ENCODE results near the gene JPT2. TPM values are rescaled to one million over a fixed set of nuclear protein-coding genes. Genes with fewer than 3 reads are reported as not detected.

Gene JPT2, protein sequence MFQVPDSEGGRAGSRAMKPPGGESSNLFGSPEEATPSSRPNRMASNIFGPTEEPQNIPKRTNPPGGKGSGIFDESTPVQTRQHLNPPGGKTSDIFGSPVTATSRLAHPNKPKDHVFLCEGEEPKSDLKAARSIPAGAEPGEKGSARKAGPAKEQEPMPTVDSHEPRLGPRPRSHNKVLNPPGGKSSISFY
- 111 and 131 TPM in 2 replicates for total RNA-seq (2022)
- Bru-seq, nascent RNA, result percentile 87 among the genes with signal in this experiment
- percentile 97 among the genes with signal in this experiment for BruChase-seq, experiment 1, labeled RNA remaining after a 6-hour chase
- percentile 95 among the genes with signal in this experiment for BruChase-seq, experiment 2, labeled RNA remaining after a 2-hour chase
- long read RNA-seq, transcript JPT2-206 (6 exons, 3,185 nt), result minor isoform, 6 of 114 reads
- long read RNA-seq, transcript JPT2-201 (5 exons, 3,718 nt), result major isoform, 61 of 114 reads
- long read RNA-seq, partial matches to known transcripts, result 4 of 114 reads
- long read RNA-seq, other reads (novel, unspliced or antisense), result 40 of 114 reads

GRCh38 chr16:1677942-1678499 lies at the start of gene JPT2:
TSS of gene JPT2 (plus strand) at chr16:1678279. CDS start at chr16:1678313, 34 bp downstream.
- H3K4me3 Mint-ChIP-seq (ENCODE audit: unreplicated experiment), result peak within 1 kb of the TSS; percentile 94
- H3K27ac Mint-ChIP-seq (ENCODE audit: low read depth, unreplicated experiment), result peak within 1 kb of the TSS; percentile 80
- intact Hi-C loops (cut with micrococcal nuclease), result loop anchor here (1.0 to 5.0 kb wide), 4 partner anchors 13 to 66 kb away; partner anchors contain the start of genes CRAMP1 and IFT140
- H3K4me1 Mint-ChIP-seq (ENCODE audit: insufficient read depth, unreplicated experiment), result peaks cover 26% of the 10 kb centered on the region
- H3K36me3 Mint-ChIP-seq (ENCODE audit: insufficient read depth, unreplicated experiment), result peaks cover 49% of the 10 kb centered on the region
- ChIA-PET CTCF (interaction anchor here (0.6 to 2.5 kb wide), 6 partner anchors 11 to 321 kb away, joined by 3 to 15 read pairs (median 8); partner anchors contain the start of gene MAPK8IP3), POLR2A (interaction anchor here (0.6 to 3.4 kb wide), 32 partner anchors 12 to 1074 kb away, joined by 3 to 80 read pairs (median 5); partner anchors contain the start of genes CRAMP1, EME2, IFT140 and MAPK8IP3)
- TF ChIP-seq CTCF (IDR thresholded peaks at IDR 0.05; ENCODE audit: unreplicated experiment), result no peak
- no TSS peak for BruUV-seq (replicated peaks)
- H3K9me3 Mint-ChIP-seq (ENCODE audit: unreplicated experiment), result no peaks in the 10 kb centered on the region
- H3K27me3 Mint-ChIP-seq (ENCODE audit: insufficient read depth, unreplicated experiment), result no peaks in the 10 kb centered on the region
- DNase-seq (ENCODE audit: unreplicated experiment), result peak; percentile 98

DNA sequence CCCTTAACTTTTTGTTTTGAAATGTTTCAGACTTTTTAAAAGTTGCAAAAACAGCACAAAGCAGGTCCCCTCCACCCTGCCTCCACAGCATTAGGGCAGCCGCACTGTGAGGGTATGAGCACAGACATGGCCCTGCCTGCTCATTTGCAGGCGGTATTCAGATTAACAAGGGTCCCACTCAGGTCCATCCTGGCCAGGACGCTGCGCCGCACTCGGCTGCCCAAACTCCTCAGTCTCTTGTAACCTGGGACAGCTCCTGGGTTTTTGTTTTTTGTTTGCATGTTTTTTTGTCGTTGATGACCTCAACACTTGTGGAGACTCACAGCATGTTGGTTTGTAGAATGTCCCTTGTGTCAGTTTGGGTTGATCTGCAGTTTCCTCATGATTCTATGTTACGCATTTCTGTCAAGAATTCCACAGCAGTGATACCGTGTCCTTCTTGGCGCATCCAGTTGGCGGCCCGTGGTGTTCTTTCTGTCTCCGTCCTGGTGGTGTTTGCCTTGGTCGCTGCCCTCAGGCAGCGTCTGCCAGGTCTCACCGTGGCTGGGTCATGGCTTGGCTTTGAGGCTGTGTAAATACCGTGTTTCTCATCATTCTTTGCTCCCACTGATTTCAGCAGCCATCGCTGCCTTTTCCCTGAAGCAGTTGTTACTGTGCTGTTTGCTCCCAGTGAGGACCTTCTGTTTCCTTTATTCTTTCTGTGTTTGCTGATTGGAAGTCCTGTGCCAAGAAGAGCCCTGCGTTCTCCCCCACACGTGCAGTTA lies 47.4 kb upstream of the JPT2 start:
- no peaks in the 10 kb centered on the region for H3K4me1 Mint-ChIP-seq (ENCODE audit: insufficient read depth, unreplicated experiment)
- H3K36me3 Mint-ChIP-seq (ENCODE audit: insufficient read depth, unreplicated experiment), result peaks cover 71% of the 10 kb centered on the region
- ChIA-PET POLR2A (no interaction called here), CTCF (no interaction called here)
- H3K9me3 Mint-ChIP-seq (ENCODE audit: unreplicated experiment), result no peaks in the 10 kb centered on the region
- no peak for DNase-seq (ENCODE audit: unreplicated experiment)
- H3K27me3 Mint-ChIP-seq (ENCODE audit: insufficient read depth, unreplicated experiment), result no peaks in the 10 kb centered on the region
- intact Hi-C loops (cut with micrococcal nuclease), result no loop called here
- TF ChIP-seq CTCF (IDR thresholded peaks at IDR 0.05; ENCODE audit: unreplicated experiment), result no peak
- no peak overlapping the region for H3K4me3 Mint-ChIP-seq (ENCODE audit: unreplicated experiment)
- no peak overlapping the region for H3K27ac Mint-ChIP-seq (ENCODE audit: low read depth, unreplicated experiment)
- BruUV-seq (replicated peaks), result no TSS peak

GRCh38 chr16:1631230-1631629 lies 46.8 kb upstream of the JPT2 start:
- no peak for TF ChIP-seq CTCF (IDR thresholded peaks at IDR 0.05; ENCODE audit: unreplicated experiment)
- H3K36me3 Mint-ChIP-seq (ENCODE audit: insufficient read depth, unreplicated experiment), result peaks cover 68% of the 10 kb centered on the region
- H3K27ac Mint-ChIP-seq (ENCODE audit: low read depth, unreplicated experiment), result no peak overlapping the region
- ChIA-PET POLR2A (no interaction called here), CTCF (no interaction called here)
- H3K27me3 Mint-ChIP-seq (ENCODE audit: insufficient read depth, unreplicated experiment), result no peaks in the 10 kb centered on the region
- H3K9me3 Mint-ChIP-seq (ENCODE audit: unreplicated experiment), result no peaks in the 10 kb centered on the region
- no TSS peak for BruUV-seq (replicated peaks)
- DNase-seq (ENCODE audit: unreplicated experiment), result no peak
- intact Hi-C loops (cut with micrococcal nuclease), result no loop called here
- no peaks in the 10 kb centered on the region for H3K4me1 Mint-ChIP-seq (ENCODE audit: insufficient read depth, unreplicated experiment)
- H3K4me3 Mint-ChIP-seq (ENCODE audit: unreplicated experiment), result no peak overlapping the region
